GM19099 (cell line): Measurements from ENCODE around the gene LRP1B.

ENCODE experiments used
- POLR2A ChIP-seq: IDR thresholded peaks from 3 replicates; pipeline ENCODE4 v1.6.1; 2011; ENCODE audit warnings: low read depth; ENCODE audit not compliant: insufficient read length; ENCODE audit errors: extremely low read depth

Gene LRP1B

GRCh38 chr2:142127248-142127647 lies 3.6 kb downstream of the LRP1B start:
- no peak for TF ChIP-seq POLR2A

GRCh38 chr2:142124706-142125105 lies 6.1 kb downstream of the LRP1B start:
- TF ChIP-seq POLR2A, result no peak

GRCh38 chr2:142119347-142119746 lies 11.5 kb downstream of the LRP1B start:
- no peak for TF ChIP-seq POLR2A

- TF ChIP-seq POLR2A, result no peak
These were observed 18.0 kb downstream of the LRP1B start for GRCh38 chr2:142112757-142113221.

GRCh38 chr2:142104134-142104758 lies 26.6 kb downstream of the LRP1B start:
- no peak for TF ChIP-seq POLR2A

GRCh38 chr2:142100970-142101369 lies 29.8 kb downstream of the LRP1B start:
- no peak for TF ChIP-seq POLR2A

GRCh38 chr2:142100139-142100873 lies 30.5 kb downstream of the LRP1B start:
- no peak for TF ChIP-seq POLR2A

GRCh38 chr2:142097711-142098110 lies 33.1 kb downstream of the LRP1B start:
- no peak for TF ChIP-seq POLR2A

- no peak for TF ChIP-seq POLR2A
These were observed 35.2 kb downstream of the LRP1B start for GRCh38 chr2:142095647-142096046.

GRCh38 chr2:142094233-142094632 lies 36.6 kb downstream of the LRP1B start:
- no peak for TF ChIP-seq POLR2A

- no peak for TF ChIP-seq POLR2A
These were observed 42.7 kb downstream of the LRP1B start for GRCh38 chr2:142088058-142088568.

- no peak for TF ChIP-seq POLR2A
These were observed 48.4 kb downstream of the LRP1B start for GRCh38 chr2:142082368-142082767.

GRCh38 chr2:142076317-142076716 lies 54.5 kb downstream of the LRP1B start:
- no peak for TF ChIP-seq POLR2A

GRCh38 chr2:142075826-142076225 lies 55.0 kb downstream of the LRP1B start:
- no peak for TF ChIP-seq POLR2A

GRCh38 chr2:142069251-142069888 lies 61.4 kb downstream of the LRP1B start:
- no peak for TF ChIP-seq POLR2A

GRCh38 chr2:142065700-142066099 lies 65.1 kb downstream of the LRP1B start:
- TF ChIP-seq POLR2A, result no peak
